Fibroblast of mammary gland (primary cell): ENCODE results near the gene HLA-DMB.

Experiments
- DNase-seq: peaks from one replicate; pipeline ENCODE4 v3.0.0-alpha.2; 2010; ENCODE audit warnings: low read depth
- H3K4me3 ChIP-seq: 2 replicates; pipeline ENCODE4 v1.5.1; 2011; ENCODE audit warnings: low read depth, mild to moderate bottlenecking, low read length, moderate library complexity; ENCODE audit not compliant: control insufficient read depth
- CTCF ChIP-seq: conservative IDR thresholded peaks from 2 replicates; pipeline ENCODE4 v1.5.1; 2011; ENCODE audit warnings: low read depth, low read length, inconsistent platforms; ENCODE audit not compliant: control insufficient read depth, insufficient read depth

Gene HLA-DMB

GRCh38 chr6:32941214-32941768, 463 bp upstream of the HLA-DMB start:
- no peak for TF ChIP-seq CTCF
- H3K4me3 ChIP-seq = no peak overlapping the region
- DNase-seq = no peak

- H3K4me3 ChIP-seq = no peak overlapping the region
- no peak for TF ChIP-seq CTCF
- DNase-seq = no peak
Measured at GRCh38 chr6:32938494-32938893, 2.3 kb downstream of the HLA-DMB start.

- no peak for DNase-seq
- TF ChIP-seq CTCF = no peak
- H3K4me3 ChIP-seq = no peak overlapping the region
Measured at GRCh38 chr6:32937230-32937633, 3.6 kb downstream of the HLA-DMB start.

GRCh38 chr6:32936239-32937152, 4.3 kb downstream of the HLA-DMB start:
- no peak for TF ChIP-seq CTCF
- DNase-seq = no peak
- H3K4me3 ChIP-seq = no peak overlapping the region

- no peak for DNase-seq
Measured at GRCh38 chr6:32935551-32936238, 5.1 kb downstream of the HLA-DMB start.

More at GRCh38 chr6:32935551-32936238, 5.1 kb downstream of the HLA-DMB start:
- no peak for TF ChIP-seq CTCF
- no peak overlapping the region for H3K4me3 ChIP-seq
